ENCODE data around the gene KRTCAP3.
A peak's percentile ranks its signal among the peaks of the same experiment; 100 is the strongest.

The KRTCAP3 gene

DNA sequence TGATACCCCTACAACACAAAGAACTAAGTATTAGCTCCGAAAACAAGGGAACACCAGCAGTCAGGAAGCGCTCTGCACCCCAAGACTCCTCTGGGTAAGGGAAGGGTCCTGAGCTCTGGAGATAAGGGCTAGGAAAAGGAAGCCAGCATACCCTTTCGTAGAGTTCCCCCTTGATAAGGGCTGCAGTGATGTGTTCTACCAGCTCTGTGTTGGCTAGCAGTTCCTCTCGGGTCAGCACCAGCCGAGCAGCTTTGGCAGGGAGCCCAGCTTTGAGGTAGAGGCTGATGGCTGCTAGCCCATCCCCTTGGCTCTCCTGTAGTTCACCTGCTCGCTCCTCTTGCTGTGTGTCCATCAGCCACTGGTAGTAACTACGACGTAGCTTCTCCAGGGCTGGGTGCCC lies 18.9 kb downstream of the KRTCAP3 start:
- DNase-seq (ENCODE audit: low read depth in 2 of 2) = no peak
- TF ChIP-seq, protein P1, sequence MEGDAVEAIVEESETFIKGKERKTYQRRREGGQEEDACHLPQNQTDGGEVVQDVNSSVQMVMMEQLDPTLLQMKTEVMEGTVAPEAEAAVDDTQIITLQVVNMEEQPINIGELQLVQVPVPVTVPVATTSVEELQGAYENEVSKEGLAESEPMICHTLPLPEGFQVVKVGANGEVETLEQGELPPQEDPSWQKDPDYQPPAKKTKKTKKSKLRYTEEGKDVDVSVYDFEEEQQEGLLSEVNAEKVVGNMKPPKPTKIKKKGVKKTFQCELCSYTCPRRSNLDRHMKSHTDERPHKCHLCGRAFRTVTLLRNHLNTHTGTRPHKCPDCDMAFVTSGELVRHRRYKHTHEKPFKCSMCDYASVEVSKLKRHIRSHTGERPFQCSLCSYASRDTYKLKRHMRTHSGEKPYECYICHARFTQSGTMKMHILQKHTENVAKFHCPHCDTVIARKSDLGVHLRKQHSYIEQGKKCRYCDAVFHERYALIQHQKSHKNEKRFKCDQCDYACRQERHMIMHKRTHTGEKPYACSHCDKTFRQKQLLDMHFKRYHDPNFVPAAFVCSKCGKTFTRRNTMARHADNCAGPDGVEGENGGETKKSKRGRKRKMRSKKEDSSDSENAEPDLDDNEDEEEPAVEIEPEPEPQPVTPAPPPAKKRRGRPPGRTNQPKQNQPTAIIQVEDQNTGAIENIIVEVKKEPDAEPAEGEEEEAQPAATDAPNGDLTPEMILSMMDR (IDR thresholded peaks at IDR 0.05; ENCODE audit: low read depth, low read length) = no peak
- H3K4me3 ChIP-seq (replicated peaks in 1 of 2; ENCODE audit: low read depth in 2 of 2, low read length in 2 of 2) = no peak overlapping the region

DNA sequence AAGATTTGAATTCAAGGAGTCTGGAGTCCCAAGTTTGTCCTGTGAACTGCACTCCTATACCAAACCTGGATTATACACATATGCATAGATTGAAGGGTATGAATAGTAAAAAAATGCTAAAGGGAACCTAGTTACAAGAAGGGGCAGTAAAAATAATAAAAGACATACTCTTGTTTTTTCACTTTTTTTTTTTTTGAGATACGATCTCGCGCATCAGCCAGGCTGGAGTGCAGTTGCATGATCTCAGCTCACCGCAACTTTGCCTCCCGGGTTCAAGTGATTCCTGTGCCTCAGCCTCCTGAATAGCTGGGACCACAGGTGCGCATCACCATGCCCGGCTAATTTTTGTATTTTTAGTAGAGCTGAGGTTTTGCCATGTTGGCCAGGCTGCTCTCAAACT lies 22.3 kb downstream of the KRTCAP3 start:
- TF ChIP-seq, protein P1 (IDR thresholded peaks at IDR 0.05; ENCODE audit: low read depth, low read length) = no peak
- DNase-seq (ENCODE audit: low read depth in 2 of 2) = no peak
- no peak overlapping the region for H3K4me3 ChIP-seq (replicated peaks in 1 of 2; ENCODE audit: low read depth in 2 of 2, low read length in 2 of 2)

DNA sequence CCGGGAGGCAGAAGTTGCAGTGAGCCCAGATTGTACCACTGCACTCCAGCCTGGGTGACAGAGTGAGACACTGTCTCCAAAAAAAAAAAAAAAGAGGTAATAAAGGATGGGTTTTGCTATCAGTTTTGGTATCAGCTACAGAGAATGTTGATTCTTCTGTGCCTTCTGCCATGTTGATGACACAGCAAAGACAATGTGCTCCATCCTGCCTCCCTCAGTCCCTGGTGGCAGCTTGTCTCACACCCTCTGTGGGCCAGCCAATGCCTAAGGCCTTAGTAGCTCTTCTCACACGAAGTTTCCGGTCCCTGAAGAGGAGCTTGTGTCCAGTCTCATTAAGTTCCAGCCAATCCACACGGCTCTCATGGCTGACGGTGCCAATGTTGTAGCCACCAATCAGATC lies 29.8 kb downstream of the KRTCAP3 start:
- TF ChIP-seq, protein P1 (IDR thresholded peaks at IDR 0.05; ENCODE audit: low read depth, low read length) = no peak
- no peak for DNase-seq (ENCODE audit: low read depth in 2 of 2)
- no peak overlapping the region for H3K4me3 ChIP-seq (replicated peaks in 1 of 2; ENCODE audit: low read depth in 2 of 2, low read length in 2 of 2)

DNA sequence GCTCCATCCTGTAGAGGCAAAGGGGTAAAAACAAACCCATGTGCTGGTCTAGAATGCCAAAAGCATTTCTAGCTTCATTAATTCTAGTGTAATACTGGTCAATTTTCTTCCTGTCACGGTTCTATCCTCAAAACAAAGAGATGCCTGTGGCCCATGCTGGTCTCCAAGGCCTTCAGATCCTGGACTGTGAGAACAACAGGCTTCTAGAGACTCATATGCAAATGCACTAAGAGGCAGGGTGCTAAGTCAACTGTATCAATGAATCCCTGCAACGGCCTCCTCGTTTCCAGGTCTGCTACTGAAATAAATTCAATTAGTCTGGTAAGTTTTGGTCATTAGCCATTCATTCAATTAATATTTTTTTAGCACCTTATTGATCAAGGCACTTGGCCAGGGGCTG lies 43.3 kb downstream of the KRTCAP3 start:
- DNase-seq (ENCODE audit: low read depth in 2 of 2) = no peak
- H3K4me3 ChIP-seq (replicated peaks in 1 of 2; ENCODE audit: low read depth in 2 of 2, low read length in 2 of 2) = no peak overlapping the region
- TF ChIP-seq, protein P1 (IDR thresholded peaks at IDR 0.05; ENCODE audit: low read depth, low read length) = no peak

DNA sequence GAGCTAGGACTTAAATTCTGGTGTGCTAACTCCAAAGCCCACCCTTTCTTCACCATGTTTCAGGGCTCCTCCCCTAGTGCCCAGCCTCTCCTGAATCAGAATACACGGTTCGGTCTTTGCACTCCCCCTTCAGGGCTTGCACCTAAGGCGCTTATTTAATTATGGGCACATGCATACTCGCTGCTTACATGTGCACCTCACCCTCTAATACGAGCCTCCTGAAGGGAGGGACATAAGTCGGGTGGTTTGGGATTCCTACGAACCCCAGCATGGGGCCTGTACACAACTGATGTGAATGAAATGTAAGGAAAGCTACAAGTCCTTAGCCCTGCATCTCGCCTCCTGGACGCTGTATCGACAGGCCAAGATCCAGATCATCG lies 46.9 kb downstream of the KRTCAP3 start:
- H3K4me3 ChIP-seq (replicated peaks in 1 of 2; ENCODE audit: low read depth in 2 of 2, low read length in 2 of 2) = peak overlapping the region; percentile 69 to 88
- peak in 1 of 2 donors; percentile 43 for DNase-seq (ENCODE audit: low read depth in 2 of 2)
- TF ChIP-seq, protein P1 (IDR thresholded peaks at IDR 0.05; ENCODE audit: low read depth, low read length) = no peak

DNA sequence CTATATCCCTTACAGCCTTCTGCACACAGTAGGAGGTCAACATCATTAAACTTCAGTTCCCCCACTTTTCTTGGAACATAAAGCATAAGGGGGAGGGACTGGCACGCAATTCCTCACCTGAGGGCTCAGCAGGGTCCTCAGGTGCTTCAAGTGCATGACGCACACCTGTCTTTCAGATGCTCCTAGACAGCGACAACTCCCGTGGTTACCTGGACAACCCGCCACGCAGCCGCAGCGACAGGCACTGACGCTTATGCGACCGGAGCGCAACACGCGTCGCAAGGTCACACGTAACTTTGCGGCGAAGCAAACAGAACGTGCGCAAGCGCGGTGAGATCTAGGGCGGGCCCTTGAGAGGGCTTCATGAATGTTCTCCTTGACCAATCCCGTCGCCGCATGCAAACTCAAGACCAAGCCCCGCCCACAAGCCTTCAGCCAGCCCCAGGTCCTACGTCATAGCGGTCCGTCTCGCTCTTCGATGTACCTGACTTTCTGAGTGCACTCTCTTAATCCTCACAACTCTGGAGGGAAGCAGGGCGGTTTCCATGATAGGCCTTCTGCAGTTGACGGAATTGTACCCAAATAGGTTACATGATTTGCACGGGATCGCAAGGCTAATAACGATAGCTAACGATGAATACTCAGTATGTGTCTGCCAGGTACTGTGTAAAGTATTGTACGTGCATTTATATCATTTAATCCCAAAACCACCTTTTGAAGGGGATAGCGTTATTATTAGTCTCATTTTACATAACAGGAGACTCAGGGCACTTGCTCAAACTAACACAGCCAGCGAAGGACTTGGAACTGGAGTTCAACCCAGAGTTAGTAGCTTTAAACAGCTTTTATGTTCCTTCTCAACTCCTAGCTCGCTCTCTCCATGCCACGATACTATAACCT lies 47.6 kb downstream of the KRTCAP3 start, which contains the start of gene IFT172:
Gene IFT172, minus strand, starts transcription at position 246 of the 900 bp plus-strand sequence. Its CDS starts 90 bp downstream, at position 156.
- DNase-seq (ENCODE audit: low read depth in 2 of 2) = peak; percentile 98 to 99
- TF ChIP-seq, protein P1 (IDR thresholded peaks at IDR 0.05; ENCODE audit: low read depth, low read length) = no peak
- peak within 1 kb of the TSS; percentile 69 to 88 for H3K4me3 ChIP-seq (replicated peaks in 1 of 2; ENCODE audit: low read depth in 2 of 2, low read length in 2 of 2)
